Thymus (tissue), 11 donors: Measurements from ENCODE around the gene SLC24A2. TPM values are rescaled to one million over a fixed set of nuclear protein-coding genes. Genes with fewer than 3 reads are reported as not detected.

ENCODE experiments used
- DNase-seq, 9 donors: peaks; one replicate each; pipeline ENCODE4 v3.0.0-alpha.2; 2013; ENCODE audit warnings: low spot score in 9 of 9, low read depth in 6 of 9, missing footprints in 1 of 9
- H3K27ac ChIP-seq, 2 donors: one replicate each; pipeline ENCODE4 v1.5.1; 2013; ENCODE audit warnings: control low read depth in 1 of 2, low read depth in 1 of 2, low read length in 1 of 2, mild to moderate bottlenecking in 1 of 2, moderate library complexity in 1 of 2
- H3K27me3 ChIP-seq, 2 donors: one replicate each; pipeline ENCODE4 v1.5.1; 2013; ENCODE audit warnings: low read length in 1 of 2; ENCODE audit not compliant: control insufficient read depth in 2 of 2, insufficient read depth in 1 of 2
- H3K36me3 ChIP-seq, 2 donors: one replicate each; pipeline ENCODE4 v1.5.1; 2013; ENCODE audit warnings: low read length in 1 of 2, mild to moderate bottlenecking in 1 of 2, moderate library complexity in 1 of 2; ENCODE audit not compliant: control insufficient read depth in 2 of 2, insufficient read depth in 2 of 2
- H3K4me1 ChIP-seq, 2 donors: one replicate each; pipeline ENCODE4 v1.5.1; 2013; ENCODE audit warnings: low read length in 2 of 2; ENCODE audit not compliant: control insufficient read depth in 2 of 2, insufficient read depth in 2 of 2
- H3K4me3 ChIP-seq, 2 donors: one replicate each; pipeline ENCODE4 v1.5.1; 2013; ENCODE audit warnings: low read length in 2 of 2, control low read depth in 1 of 2, mild to moderate bottlenecking in 1 of 2
- H3K9me3 ChIP-seq, 2 donors: one replicate each; pipeline ENCODE4 v1.5.1; 2013; ENCODE audit warnings: low read length in 1 of 2, mild to moderate bottlenecking in 1 of 2; ENCODE audit not compliant: control insufficient read depth in 2 of 2, insufficient read depth in 1 of 2
- WGBS: extraction: QIAGEN DNeasy Blood & Tissue Kit; methylation state at CpG from one replicate; pipeline ENCODE4 v1.1.7; 2013; 5-methylcytosine and 5-hydroxymethylcytosine counted together
- polyA plus RNA-seq: library from polyadenylated mRNA; stranded (reverse); fragments of 200-250 nt; gene quantifications from one replicate; pipeline ENCODE4 v1.2.3, GENCODE V29; 2013
- total RNA-seq: library from RNA; stranded (reverse); fragments of 120-200 nt; gene quantifications from one replicate; pipeline ENCODE4 v1.2.4, GENCODE V29; 2013
- donor health status: healthy.

The SLC24A2 gene
- total and polyA plus RNA-seq, 2 donors = 0.05 TPM

GRCh38 chr9:19771446-19771845 lies 17.4 kb downstream of the SLC24A2 start:
- no peak for DNase-seq
- Histone ChIP-seq H3K4me3 (no peak overlapping the region), H3K36me3 (no peaks in the 10 kb centered on the region), H3K4me1 (no peaks in the 10 kb centered on the region), H3K9me3 (peaks cover 0 to 5% of the 10 kb centered on the region in 2 donors), H3K27me3 (no peaks in the 10 kb centered on the region), H3K27ac (no peak overlapping the region)
- WGBS = 92% methylated on average over 4 of the region's 4 CpGs

GRCh38 chr9:19770973-19771372 lies 17.9 kb downstream of the SLC24A2 start:
- Histone ChIP-seq H3K27me3 (no peaks in the 10 kb centered on the region), H3K36me3 (no peaks in the 10 kb centered on the region), H3K4me3 (no peak overlapping the region), H3K4me1 (no peaks in the 10 kb centered on the region), H3K27ac (no peak overlapping the region), H3K9me3 (peaks cover 0 to 5% of the 10 kb centered on the region in 2 donors)
- 94% methylated on average over 5 of the region's 5 CpGs for WGBS
- no peak for DNase-seq

- Histone ChIP-seq H3K4me1 (no peaks in the 10 kb centered on the region), H3K27ac (no peak overlapping the region), H3K9me3 (peaks cover 0 to 5% of the 10 kb centered on the region in 2 donors), H3K36me3 (no peaks in the 10 kb centered on the region), H3K27me3 (no peaks in the 10 kb centered on the region), H3K4me3 (no peak overlapping the region)
- no peak for DNase-seq
- 84% methylated on average over 3 of the region's 3 CpGs for WGBS
Observed at GRCh38 chr9:19769213-19769612, 19.6 kb downstream of the SLC24A2 start.

GRCh38 chr9:19768798-19769197 lies 20.0 kb downstream of the SLC24A2 start:
- no peak for DNase-seq
- no peaks in the 10 kb centered on the region for H3K36me3 ChIP-seq
- peaks cover 0 to 5% of the 10 kb centered on the region in 2 donors for H3K9me3 ChIP-seq
- H3K4me1 ChIP-seq = no peaks in the 10 kb centered on the region
- H3K27me3 ChIP-seq = no peaks in the 10 kb centered on the region
- H3K27ac ChIP-seq = no peak overlapping the region
- 87% methylated on average over 1 of the region's 1 CpG for WGBS
- H3K4me3 ChIP-seq = no peak overlapping the region

- no peak overlapping the region for H3K27ac ChIP-seq
- H3K36me3 ChIP-seq = no peaks in the 10 kb centered on the region
- H3K4me3 ChIP-seq = no peak overlapping the region
- DNase-seq = no peak
- H3K27me3 ChIP-seq = no peaks in the 10 kb centered on the region
- no peaks in the 10 kb centered on the region for H3K9me3 ChIP-seq
- 92% methylated on average over 1 of the region's 1 CpG for WGBS
- H3K4me1 ChIP-seq = no peaks in the 10 kb centered on the region
Observed at GRCh38 chr9:19759066-19759465, 29.8 kb downstream of the SLC24A2 start.

- H3K4me3 ChIP-seq = no peak overlapping the region
- no peaks in the 10 kb centered on the region for H3K36me3 ChIP-seq
- no peaks in the 10 kb centered on the region for H3K4me1 ChIP-seq
- no peaks in the 10 kb centered on the region for H3K9me3 ChIP-seq
- no peak overlapping the region for H3K27ac ChIP-seq
- no peaks in the 10 kb centered on the region for H3K27me3 ChIP-seq
- DNase-seq = no peak
Observed at GRCh38 chr9:19757745-19758144, 31.1 kb downstream of the SLC24A2 start.

- Histone ChIP-seq H3K27ac (no peak overlapping the region), H3K27me3 (no peaks in the 10 kb centered on the region), H3K4me1 (no peaks in the 10 kb centered on the region), H3K4me3 (no peak overlapping the region), H3K36me3 (no peaks in the 10 kb centered on the region), H3K9me3 (no peaks in the 10 kb centered on the region)
- WGBS = 93% methylated on average over 2 of the region's 2 CpGs
- DNase-seq = no peak
Observed at GRCh38 chr9:19754921-19755320, 33.9 kb downstream of the SLC24A2 start.

- Histone ChIP-seq H3K9me3 (no peaks in the 10 kb centered on the region), H3K27ac (no peak overlapping the region), H3K4me1 (no peaks in the 10 kb centered on the region), H3K27me3 (no peaks in the 10 kb centered on the region), H3K4me3 (no peak overlapping the region), H3K36me3 (no peaks in the 10 kb centered on the region)
- no peak for DNase-seq
- WGBS = 52% methylated on average over 4 of the region's 4 CpGs
Observed at GRCh38 chr9:19748278-19749126, 40.3 kb downstream of the SLC24A2 start.

- 97% methylated on average over 2 of the region's 2 CpGs for WGBS
- H3K27me3 ChIP-seq = no peaks in the 10 kb centered on the region
Observed at GRCh38 chr9:19746223-19746622, 42.6 kb downstream of the SLC24A2 start.

More at GRCh38 chr9:19746223-19746622, 42.6 kb downstream of the SLC24A2 start:
- H3K9me3 ChIP-seq = no peaks in the 10 kb centered on the region
- no peaks in the 10 kb centered on the region for H3K4me1 ChIP-seq
- no peak for DNase-seq
- H3K27ac ChIP-seq = no peak overlapping the region
- no peaks in the 10 kb centered on the region for H3K36me3 ChIP-seq
- no peak overlapping the region for H3K4me3 ChIP-seq
